ENCODE results near the gene FHOD3. TPM values are rescaled to one million over a fixed set of nuclear protein-coding genes. Genes with fewer than 3 reads are reported as not detected.
A peak's percentile ranks its signal among the peaks of the same experiment; 100 is the strongest.

FHOD3 gene
- total RNA-seq (2014; rRNA removed; shearing (Covaris generic)), result 13.0 and 19.3 TPM in 2 replicates

DNA sequence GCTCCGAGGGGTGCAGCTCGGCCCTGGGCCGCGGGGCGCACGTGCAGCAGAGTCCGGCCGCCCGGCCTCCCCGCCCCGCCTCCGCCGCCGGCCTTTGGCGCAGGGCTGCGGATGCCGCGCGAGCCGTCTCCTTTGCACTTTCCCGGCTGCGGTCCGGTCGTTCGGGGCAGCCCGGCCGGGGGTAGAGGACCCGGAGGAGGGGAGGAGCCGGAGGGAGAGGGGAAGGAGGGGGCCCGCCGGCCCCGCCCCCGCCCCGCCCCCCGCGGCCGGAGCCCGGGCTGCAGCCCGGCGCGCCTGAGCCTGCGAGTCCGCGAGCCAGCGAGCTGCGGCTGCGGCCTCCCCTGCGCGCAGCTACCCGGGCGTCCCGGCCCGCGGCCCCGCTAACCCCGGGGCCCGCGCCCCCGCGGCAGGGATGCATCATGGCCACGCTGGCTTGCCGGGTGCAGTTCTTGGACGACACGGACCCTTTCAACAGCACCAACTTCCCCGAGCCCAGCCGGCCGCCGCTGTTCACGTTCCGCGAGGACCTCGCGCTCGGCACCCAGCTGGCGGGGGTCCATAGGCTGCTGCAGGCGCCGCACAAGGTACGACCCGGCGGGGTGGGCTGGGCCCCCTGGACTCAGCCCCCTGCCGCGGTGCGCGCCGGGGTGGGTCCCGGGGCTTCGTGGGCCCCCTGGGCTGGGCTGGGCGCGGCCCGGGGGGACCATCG lies at the start of gene FHOD3:
Gene FHOD3, plus strand, starts transcription at position 297 of the 709 bp plus-strand sequence. Its CDS starts 123 bp downstream, at position 420.
- peak; percentile 27 for DNase-seq (ENCODE audit: low spot score)

DNA sequence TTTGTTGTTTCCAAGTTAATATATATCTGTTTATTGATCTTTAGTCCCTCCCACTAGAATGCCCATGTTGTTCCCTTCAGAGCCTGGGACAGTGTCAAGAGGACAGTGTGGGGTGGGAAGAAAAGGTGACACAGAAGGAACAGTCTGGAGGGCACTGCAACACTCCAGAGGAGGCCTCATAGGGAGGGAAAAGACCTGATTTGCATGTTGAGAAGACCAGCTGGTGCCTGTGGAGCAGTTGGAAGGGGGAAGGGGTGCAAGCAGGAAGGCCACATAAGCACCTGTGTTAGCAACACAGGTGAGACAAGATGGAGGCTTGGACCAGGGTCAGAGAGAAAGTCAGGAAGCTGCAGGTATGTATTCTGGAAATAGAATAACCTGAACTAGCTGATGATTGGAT lies 48.1 kb upstream of the FHOD3 start:
- no peak for DNase-seq (ENCODE audit: low spot score)

DNA sequence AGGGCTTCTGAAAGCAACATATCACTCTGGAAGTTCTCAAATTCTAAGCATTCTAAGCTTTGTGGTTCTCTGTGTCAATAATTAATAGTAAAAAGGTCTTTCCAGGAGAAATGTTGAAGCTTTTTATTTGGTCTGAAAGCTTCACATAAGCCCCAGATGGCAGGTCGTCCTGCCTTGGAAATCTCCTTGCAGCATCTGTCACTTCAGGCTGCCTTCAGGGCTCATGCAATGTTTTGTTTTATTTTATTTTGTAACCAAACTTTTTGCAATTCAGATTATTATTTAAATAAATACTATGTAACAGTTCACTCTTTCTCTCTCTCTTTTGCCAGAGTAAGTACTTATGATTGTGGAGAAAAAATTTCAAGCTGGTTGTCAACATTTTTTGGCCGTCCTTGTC lies 46.7 kb upstream of the FHOD3 start:
- DNase-seq (ENCODE audit: low spot score), result no peak

DNA sequence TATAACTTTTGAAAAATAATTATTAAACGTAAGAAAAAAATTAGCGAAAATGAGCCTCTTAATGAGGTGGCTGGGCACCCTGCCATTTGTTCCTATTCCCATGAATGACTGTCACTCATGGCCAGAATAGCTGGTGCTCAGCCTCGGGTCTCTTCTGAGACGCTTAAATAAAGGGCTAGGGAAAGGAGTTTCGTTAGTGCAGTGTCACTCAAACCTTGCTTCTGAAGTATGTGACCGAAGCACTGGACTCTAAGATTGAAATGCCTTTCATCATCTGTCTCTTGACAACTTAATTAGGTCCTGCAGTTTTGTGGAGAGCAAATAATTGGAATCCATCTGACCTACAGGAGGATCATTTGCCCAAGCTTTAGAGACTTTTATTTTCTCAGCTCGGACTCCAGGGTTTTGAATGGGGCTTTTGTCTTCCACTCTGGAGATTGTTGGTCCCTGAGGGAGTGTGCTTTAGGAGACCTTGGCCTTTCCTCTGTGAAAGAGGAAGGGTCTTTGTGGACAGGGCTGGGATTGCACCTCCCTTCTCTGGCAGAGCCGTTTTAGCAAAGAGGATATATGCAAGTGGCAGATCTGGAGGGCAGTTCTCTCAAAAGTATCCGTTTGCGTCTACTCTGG lies 42.3 kb upstream of the FHOD3 start:
- no peak for DNase-seq (ENCODE audit: low spot score)

DNA sequence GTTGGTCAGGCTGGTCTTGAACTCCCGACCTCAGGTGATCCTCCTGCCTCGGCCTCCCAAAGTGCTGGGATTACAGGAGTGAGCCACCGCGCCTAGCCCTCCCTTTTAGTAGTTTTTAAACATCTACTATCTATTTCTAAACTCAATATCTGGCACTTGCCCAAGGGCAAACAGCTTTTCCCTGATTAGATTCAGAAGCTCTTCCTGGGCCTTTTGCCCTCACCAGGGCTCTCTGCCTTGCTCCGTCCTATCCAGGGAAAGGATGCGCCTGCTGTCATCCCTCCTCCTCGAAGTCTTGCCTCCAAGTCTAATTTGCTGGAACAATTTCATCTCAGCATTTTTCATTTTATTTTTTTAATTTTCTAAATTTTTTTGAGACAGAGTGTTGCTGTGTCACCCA lies 41.4 kb upstream of the FHOD3 start:
- DNase-seq (ENCODE audit: low spot score), result no peak

DNA sequence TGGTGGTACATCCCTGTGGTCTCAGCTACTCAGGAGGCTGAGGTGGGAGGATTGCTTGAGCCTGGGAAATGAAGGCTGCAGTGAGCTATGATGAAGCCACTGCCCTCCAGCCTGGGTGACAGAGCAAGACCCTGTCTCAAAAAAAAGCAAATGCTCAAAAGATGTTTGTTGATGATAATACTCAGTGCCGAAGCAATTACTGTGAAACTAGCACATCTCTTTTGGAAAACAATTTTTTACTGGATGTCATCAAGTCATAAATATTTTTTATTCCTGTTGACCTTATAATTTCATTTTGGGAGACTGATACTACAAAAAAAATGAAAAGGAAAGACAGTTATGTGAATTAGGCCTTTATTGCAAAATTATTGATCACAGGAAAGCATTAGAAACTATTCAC lies 34.5 kb upstream of the FHOD3 start:
- DNase-seq (ENCODE audit: low spot score), result no peak

DNA sequence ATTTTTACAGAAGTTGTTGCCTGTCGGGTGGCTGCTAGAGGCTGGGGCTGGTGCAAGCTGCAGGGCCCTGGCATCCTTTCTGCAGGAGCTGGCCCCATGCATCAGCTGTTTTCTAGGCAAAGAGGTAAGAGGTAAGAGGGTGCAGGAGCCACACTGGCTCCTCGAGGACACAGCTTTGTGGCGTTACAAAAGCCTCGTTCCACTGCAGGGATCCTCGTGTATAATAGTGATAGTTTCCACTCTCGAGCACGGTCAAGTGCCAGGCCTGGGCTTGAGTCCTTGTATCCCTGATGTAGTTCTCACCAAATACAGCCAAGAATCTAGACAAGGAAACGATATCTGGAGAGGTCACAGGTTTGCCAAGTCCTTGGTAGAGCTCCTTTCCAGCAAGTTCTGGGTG lies 33.2 kb upstream of the FHOD3 start:
- DNase-seq (ENCODE audit: low spot score), result no peak

DNA sequence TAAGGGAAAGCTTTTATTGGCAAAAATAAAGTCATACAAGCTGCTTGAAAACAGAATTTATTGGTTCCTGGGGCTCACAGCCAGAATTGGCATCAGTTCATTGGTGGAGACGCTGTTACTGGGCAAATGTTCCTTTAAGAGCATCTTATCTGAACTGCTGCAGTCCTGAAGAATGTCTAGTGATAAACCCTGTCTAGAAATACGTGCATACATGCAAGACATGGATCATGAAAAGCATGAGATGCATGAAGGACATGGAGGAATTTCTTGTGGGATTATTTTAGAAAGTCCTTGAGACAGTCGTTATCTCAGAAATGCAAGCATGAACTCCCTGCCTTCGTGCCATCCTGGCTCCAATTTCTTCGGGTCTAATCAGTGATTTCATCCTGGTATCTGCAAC lies 32.5 kb upstream of the FHOD3 start:
- DNase-seq (ENCODE audit: low spot score), result peak; percentile 16

DNA sequence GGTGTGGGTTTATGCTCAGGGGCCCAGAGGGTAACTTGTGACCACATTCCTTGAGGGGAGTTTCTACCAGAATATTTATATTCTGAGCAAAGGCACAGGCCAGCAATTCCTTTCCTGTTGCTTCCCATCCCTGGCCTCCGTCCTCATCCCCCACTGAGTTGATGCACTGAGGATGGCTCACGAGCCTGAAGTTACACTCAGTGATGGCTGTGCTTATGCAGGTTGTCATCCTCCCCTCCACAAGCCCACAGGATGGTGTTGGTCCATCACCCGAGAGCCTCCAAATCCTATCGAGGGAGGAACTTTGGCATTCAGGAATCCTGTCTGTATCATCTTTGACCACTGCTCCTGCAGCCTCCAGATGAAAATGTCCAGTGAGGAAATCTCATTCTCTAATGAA lies 28.4 kb upstream of the FHOD3 start:
- no peak for DNase-seq (ENCODE audit: low spot score)

DNA sequence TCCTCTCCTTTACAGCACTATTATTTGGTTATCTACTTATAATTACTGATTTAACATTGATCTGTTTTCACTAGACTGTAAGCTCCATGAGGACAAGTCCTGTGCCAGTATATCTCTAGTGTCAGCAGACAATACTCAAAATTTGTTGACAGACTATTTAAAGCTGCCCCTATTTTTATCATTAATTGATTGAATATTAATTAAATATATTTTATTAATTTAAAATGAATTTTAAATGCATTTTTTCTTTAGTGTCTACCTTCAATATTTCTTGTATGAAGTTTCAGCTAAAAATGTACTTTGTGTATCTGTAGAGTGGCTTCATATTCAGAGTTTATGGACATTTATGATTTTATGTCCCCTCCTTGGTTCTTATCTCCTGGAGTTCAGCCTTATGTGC lies 26.4 kb upstream of the FHOD3 start:
- DNase-seq (ENCODE audit: low spot score), result no peak

DNA sequence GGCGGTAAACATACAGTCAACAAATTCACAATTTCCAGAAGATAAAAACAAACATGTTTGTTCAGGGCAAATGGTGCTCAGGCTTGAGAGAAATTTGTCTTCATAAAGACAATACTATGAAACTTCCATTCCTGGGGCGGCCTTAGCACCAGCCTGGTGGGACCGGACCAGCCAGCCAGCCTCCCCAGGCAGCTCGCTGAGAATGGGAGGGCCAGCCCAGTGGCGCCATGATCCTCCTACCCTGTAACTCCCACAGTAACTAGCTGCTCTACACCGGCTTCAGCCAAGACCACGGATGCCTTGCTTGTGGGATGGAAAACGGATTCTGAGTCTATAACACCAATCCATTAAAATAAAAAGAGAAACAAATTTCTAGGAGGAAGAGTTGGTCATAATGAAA lies 24.2 kb upstream of the FHOD3 start:
- DNase-seq (ENCODE audit: low spot score), result no peak

DNA sequence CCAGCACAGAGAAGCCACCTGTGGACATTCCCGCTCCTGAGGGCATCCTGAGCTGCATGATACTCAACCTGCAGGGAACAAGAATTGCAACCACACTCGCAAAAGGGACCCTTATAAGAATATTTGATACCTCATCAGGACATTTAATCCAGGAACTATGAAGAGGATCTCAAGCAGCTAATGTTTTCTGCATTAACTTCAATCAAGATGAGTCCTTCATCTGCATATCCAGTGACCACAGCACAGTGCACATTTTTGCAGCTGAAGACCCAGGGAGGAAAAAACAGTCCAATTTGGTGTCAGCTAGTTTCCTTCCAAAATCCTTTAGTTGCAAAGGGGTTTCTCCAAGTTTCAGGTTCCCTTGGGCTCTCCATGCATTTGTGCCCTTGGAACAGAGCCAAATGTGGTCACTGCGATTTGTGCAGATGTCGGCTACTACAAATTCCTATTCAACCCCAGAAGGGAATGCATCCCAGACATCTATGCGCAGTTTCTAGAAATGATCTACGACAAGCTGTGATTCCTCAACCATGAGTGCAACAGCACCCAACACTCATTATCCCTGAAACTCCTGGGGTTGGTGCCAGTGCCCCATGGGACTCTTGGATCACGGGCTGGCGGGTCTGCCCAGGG lies 23.3 kb upstream of the FHOD3 start:
- no peak for DNase-seq (ENCODE audit: low spot score)

DNA sequence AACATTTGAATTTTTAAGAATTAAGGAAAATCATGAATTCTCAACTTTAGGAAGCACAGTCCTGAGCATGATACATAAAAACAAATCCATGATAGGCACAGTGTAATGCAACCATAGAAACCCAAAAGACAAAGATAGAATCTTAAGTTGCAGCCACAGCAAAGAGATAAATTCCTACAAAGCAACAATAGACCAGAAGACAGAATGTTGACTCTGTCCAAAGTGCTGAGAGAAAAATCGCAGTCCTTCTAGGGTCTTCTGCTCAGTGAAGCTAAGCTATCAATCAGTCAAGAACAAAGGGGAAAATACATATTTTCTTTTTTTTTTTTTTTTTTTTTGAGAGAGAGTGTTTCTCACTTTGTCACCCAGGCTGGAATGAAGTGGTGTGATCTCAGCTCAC lies 22.0 kb upstream of the FHOD3 start:
- DNase-seq (ENCODE audit: low spot score), result no peak

DNA sequence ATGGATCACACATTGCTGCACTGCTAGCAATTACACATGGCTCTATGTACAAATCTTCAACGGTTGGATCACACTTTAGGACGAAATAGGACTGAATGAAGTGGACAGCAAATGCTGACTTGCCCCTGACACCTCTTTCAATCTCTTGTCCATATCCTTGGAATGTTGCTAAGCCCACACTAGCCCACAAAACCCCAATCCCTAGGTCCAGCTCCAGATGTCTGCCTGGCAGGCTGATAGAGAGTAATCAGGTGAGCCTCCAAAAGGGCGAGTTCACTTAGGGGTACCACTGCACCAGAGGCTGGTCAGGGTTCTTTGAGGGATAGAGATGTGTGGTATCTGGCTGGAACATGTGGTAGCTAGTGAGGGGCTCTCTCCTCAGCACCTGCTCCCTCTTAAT lies 18.5 kb upstream of the FHOD3 start:
- no peak for DNase-seq (ENCODE audit: low spot score)

DNA sequence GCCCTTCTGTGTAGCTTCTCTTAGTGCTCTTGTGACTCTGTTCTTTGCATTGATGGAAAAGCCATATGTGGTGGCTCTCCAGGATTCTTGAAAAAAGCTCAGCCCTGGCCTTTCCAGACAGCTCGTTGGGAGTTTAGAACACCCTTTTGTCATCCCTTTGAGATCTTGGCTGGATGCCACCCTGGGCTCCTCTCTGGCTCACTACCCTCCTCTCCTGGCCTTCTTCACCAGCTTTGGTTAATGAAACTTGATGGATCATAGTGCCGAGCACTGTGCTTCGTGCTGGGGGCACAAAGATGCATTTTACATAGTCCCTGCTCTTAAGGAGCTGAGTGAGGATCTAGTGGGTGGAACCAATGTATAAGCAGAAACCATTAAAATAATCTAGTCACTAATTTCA lies 15.6 kb upstream of the FHOD3 start:
- DNase-seq (ENCODE audit: low spot score), result no peak

DNA sequence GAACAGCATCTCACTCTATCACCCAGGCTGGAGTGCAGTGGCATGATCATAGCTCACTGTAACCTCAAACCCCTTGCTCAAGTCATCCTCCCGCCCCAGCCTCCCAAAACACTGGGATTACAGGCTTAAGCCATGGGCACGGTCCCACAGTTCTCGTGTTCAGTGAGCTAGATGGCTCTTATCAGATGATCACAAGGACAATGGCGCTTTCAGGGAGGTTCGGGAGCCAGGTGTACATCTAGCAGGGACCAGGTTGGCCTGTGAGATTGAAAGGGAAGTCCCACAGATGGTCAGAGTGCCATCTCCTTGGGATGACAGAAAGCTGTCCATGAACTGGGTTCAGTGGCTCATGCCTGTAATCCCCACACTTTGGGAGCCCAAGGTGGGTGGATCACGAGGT lies 14.1 kb upstream of the FHOD3 start:
- no peak for DNase-seq (ENCODE audit: low spot score)

DNA sequence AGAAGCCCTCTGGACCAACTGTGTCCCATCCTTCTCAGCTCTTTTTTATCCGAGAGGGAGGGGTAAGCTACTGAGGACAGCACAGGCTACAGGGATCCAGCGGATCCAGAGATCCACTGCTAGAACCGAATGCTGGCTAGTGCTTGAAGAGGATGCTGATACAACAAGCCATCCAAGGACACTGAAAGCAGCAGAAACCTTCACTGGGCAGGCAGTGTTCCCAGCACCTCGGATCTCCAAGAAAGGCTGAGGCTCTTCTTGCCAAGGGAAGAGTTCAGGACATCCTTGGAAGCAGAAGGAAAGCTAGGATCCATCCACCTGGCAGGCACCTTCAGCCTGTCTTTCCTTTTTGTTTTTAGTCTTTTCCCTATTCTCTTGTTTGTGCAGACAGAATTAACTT lies 13.2 kb upstream of the FHOD3 start:
- DNase-seq (ENCODE audit: low spot score), result no peak

DNA sequence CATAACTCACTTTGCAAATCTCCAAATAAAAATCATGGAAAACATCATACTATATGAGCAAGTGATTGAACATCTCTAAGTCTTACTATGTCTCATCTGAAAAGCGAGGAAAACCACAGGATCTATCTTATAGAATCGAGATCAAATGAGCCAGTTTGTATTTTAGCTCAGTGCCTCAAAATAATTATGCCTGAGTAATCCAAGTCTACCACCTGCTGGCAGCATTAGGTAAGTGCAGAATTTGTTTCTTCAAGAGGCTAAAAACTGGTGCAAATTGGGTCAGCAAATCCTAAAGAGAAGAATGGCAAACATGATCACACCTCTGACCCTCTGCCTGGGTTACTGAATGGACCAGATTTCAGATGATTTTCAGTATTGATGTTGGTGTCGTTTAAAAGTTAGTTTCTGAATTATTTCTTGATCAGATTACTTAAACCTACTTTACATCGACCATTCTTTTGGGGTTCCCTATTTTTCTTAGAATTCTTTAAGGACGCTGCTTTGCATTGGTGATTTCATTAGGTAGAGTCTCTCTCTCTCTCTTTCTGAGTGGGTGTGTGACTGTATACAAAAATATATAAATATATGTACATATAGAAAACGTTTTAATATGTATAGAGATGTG lies 12.7 kb upstream of the FHOD3 start:
- peak; percentile 51 for DNase-seq (ENCODE audit: low spot score)

DNA sequence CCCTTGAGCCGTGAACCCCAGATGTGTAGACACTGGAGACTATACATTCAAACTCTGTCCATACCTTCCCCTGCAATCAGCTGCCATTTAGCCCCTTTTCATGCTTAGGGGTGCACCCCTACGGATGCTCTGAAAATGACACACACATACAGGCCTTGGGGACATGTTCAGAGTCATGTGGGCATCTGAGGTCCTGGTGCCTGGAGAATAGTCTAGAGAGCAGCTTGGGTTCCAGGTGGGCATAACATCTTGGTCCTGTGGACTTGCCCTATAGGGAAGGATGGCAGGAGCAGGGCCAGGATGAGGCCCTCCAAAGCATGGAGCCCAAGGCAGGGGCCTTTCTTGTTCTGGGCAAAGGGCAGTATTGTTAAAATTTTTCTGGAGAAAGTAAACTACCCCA lies 9.9 kb upstream of the FHOD3 start:
- DNase-seq (ENCODE audit: low spot score), result no peak

DNA sequence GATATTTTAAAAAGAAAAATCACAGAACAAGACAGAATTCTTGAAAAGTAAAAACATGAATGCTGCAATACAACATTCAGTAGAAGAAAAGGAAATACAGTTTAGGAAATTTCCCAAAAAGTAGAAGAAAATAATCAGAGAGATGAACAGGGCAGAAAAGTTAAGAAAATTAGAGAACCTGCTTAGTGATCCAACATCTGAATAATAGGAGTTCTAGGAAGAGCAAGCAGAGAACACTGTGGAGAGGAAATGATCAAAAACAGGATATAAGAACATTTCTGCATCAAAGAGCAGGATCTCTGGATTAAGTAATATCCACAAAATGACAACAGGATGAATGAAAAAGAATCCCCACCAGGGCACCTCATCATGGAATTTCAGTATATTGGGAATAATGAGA lies 8.8 kb upstream of the FHOD3 start:
- DNase-seq (ENCODE audit: low spot score), result no peak

DNA sequence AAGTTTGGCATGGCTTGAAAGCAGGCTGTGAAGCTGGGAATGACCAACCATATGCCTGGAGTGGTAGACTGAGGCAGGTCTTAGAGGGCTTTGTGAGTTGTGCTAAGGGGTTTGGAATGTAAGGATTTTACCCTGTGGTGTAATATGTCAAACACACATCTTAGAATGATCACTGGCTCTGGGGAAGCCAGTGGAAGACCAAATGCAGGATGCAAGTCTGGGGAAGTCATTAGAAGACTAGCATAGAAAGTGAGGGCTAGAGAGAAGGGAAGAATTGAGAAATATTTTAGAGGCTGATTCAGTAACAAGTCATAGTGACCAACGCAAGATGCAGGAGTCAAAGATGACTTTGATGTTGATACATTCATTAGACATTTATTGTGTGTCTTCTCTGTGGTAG lies 3.5 kb upstream of the FHOD3 start:
- no peak for DNase-seq (ENCODE audit: low spot score)

DNA sequence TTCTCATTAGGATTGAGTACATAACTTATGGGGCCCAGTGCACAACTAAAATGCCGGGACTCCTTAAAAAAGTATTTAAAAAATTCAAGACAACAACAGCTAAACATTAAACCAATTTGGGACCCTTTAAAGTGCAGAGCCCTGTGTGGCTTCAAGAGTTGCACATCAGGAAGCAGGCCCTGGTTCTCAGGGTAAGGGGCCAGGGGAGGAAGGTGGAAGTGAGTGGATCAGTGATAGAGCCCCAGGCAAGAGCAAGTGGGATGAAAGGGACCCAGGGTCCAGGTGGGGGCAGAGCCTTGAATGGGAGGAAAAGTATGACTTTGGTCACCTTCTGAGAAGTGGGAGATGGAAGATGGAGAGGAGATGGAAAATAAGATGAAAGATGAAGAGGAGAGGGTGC lies 2.3 kb upstream of the FHOD3 start:
- no peak for DNase-seq (ENCODE audit: low spot score)

DNA sequence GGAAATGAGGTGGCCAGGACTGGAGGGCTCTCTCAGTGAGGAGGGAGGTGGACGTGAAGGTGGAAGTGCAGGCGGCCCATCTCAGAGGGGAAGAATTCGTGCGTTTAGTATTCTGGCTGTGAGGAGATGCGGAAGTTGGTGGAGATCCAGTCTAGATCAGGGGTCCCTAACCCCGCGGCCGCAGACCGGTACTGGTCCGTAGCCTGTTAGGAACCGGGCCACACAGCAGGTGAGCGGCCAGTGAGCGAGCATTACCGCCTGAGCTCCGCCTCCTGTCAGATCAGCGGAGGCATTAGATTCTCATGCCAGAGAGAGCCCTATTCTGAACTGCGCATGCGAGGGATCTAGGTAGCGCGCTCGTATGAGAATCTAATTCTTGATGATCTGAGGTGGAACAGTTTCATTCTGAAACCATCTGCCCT lies 1.6 kb upstream of the FHOD3 start:
- DNase-seq (ENCODE audit: low spot score), result no peak
